ENCODE measurements around the gene SEC14L6.

Gene SEC14L6

DNA sequence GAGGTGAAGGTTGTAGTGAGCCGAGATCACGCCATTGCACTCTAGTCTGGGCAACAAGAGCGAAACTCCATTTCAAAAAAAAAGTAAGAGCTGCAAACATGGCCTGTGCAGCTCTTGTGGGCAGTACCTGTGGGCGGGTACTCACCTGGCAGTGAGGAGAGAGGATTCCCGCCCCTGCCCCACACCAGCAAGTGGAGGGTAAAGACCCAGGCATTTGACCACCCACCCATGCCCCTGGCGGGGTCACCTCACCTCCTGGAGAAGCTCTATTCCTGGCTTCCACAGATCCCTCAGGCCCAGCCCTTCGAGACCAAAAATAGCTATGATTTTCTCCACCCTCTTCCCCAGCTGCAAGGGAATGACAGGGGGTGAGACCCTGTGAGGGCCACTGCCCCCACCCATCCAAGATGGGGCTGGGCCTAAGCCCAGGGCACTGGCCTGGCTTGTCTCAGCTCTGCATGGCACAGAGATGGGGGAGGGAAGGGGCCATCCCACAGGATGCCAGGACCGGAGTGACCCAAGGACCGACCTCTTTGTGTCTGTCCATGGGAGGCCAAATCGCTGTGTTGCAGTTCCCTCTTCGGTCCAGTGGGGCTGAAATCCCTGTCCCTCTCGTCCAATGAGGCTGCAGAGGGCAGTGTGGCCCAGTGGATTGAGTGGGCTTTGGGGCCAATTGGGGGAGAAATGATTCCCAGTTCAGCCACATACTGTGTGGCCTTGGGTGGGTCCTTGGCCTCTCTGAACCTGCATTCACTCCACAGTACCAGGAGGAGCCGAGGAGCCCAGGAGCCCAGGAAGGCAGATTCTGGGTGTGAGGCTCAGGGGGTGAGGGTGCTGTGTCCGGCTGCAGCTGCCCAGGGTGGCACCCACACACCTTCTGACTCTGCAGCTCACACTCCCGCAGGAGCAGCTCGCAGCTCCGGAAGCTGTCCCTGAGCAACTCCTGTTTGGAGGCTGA is 14.6 kb downstream of the SEC14L6 start:
- no peak for DNase-seq

DNA sequence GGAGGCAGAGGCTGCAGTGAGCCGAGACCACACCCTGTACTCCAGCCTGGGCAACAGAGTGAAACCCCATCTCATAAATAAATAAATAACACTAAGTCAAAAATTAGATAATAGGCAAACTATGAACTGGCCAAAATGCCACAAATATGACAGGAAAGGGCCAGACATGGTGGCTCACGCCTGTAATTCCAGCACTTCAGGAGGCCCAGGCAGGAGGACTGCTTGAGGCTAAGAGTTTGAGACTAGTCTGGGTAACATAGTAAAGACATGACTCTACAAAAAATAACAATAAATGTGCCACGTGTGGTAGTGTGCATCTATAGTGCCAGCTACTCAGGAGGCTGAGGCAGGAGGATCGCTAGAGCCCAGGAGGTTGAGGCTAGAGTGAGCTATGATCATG is 19.9 kb downstream of the SEC14L6 start:
- no peak for DNase-seq

DNA sequence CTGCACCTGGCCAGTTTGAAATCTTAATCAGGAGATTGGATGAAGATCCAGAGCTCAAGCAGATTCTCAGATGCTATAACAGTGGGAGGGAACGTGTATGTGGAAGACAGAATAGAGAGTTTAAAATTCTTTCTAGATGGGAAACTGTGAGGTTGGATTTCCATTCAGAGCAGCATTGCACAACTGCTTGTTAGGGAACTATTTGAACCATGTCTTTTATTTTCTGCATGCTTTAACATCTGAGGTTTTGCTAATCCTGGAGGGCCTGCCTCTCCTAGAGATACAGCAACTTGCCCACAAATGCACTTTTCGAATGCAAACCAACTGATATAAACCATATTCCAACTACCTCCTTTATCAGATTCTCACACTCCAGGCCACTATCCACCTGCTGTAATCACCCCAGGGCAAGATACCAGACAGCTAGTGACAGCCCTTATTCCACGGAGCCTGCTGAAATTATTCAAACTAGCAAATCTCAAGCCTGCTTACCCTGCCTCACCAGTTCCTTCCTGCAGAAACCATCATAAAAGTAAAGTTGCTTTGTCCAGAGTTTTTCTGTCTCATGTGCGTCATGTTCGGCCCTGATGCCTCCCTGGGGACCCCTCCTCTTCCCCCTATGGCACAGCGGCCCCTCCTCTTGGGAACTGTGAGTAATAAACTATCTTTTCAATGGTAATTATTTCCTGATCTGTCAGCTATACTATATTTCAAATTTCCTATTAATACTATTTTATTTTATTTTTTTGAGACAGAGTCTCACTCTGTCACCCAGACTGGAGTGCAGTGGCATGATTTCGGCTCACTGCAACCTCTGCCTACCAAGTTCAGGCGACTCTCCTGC is 22.7 kb downstream of the SEC14L6 start:
- no peak for DNase-seq

DNA sequence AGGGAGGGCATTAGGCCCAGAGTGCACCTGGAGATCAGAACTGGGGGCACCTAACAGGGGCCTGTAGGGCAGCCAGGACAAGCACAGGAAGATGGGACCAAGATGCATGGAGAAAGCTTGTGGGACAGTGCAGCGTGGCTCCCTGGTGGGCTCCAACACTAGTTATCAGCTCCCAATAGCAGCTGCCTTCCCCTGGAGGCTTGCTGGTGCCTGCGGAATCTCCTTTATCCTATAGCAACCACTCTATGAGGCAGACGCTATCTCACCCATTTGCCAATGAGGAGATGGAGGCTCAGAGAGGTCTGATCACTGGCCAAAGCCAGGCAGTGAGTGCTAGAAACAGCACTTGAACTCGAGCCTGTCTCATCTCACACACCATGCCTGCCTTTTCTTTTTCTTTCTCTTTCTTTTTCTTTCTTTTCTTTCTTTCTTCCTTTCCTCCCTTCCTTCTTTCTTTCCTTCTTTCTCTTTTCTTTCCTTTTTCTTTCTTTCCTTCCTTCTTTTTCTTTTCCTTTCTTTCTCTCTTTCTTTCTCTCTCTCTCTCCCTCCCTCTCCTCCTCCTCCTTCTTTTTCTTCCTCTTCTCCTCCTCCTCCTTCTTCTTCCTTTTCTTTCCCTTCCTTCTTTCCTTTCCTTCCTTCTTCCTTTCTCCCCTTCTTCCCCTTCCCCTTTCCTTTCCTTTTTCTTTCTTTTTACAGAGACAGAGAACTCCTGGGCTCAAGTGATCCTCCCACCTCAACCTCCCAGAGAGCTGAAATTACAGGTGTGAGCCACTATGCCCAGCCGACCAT is 25.0 kb downstream of the SEC14L6 start:
- no peak for DNase-seq

DNA sequence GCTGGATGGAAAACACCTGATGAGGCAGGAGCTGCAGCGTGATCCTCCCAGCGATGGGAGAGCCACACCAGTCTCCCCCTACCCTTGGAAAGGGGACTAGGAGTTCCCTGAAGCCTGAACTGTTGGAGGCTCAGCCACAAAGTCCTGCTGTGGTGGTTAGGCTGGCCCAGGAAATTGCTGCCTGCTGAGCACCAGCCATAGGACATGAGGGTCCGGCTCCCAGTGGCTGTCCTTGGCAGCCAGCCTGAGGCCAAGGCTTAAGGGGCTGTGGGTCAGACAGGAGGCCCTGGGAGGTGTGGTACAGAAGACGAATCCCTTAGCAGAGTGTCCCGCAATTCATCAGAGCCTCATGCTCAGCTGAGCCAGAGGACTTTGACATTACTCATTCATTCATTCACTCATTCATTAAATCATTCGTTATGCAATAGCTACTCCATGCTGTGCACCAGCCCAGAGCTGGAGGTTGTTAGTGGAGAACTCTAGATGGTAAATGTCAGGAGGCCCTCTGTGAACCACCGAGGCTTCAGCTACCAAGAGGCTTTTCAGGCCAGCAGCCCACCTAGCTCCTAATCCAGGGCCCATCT is 26.6 kb downstream of the SEC14L6 start:
- DNase-seq: no peak

DNA sequence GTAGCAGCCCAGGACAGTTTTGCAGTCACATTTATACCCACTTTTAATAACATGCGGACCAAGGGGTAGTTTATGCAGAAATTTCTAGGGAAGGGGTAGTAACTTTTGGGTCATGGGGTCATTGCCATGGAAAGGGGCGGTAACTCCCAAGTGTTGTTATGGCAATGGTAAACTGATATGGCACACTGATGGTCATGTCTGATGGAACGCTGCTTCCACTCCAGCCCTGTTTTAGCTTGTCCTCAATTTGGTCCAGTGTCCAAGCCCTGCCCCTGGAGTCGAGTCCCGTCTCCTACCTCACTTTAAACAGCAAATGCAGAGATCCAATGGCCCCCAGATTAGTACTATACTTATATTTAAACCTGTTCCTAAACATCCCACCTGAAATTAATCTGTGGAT is 29.8 kb downstream of the SEC14L6 start:
- no peak for DNase-seq

DNA sequence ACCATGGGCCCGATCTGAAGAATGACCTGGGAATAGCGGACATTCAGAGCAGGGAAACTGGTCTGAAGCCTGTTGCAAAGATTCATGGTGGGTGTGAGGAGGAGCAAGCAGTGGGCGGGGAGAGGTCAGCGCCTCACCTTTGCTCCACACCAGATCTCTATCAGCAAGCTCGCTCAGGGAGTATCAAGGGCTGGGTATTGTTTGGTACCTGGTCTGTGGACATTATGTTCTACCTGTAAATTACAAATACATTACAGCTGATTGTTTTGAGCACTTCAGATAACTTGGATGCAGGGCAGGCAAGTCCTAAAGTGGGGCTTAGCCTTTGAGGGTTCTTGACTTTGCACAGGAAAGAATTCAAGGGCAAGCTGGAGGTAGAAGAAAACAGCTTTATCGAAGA is 30.3 kb downstream of the SEC14L6 start:
- no peak for DNase-seq

DNA sequence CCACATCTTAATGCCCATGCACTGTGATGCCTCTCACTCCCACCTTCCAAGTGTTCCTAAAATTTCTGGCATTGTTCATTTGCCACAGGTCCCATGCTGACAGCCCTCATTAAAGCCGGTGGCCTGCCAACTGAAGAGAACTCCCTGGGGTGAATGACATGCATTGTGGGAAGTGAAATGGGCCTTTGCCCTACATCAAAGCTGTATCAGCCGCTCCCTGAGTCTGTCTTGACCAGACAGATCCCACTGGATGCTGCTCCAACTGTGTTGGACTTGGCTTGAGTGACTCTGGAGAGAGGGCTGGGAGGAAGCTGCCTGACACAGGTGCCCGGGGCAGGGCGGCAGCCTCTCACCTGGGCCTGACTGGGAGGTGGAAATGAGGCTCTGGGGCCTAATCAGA is 32.3 kb downstream of the SEC14L6 start:
- no peak for DNase-seq

DNA sequence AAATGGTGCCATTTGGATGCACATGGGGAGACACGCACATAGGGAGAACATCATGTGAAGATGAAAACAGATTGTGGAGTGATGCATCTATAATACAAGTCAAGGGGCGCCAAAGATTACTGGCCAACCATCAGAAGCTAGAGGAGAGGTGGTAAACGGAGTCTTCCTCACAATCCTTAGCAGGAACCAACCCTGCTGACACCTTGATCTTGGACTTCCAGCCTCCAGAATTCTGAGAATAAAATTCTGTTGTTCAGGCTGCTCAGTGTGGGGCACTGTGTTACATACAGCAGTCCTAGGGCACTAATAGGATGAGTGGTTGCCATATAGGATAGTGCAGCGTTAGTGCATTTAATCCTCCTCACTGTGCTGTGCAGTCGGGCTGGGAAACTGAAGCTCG is 33.1 kb downstream of the SEC14L6 start:
- no peak for DNase-seq

DNA sequence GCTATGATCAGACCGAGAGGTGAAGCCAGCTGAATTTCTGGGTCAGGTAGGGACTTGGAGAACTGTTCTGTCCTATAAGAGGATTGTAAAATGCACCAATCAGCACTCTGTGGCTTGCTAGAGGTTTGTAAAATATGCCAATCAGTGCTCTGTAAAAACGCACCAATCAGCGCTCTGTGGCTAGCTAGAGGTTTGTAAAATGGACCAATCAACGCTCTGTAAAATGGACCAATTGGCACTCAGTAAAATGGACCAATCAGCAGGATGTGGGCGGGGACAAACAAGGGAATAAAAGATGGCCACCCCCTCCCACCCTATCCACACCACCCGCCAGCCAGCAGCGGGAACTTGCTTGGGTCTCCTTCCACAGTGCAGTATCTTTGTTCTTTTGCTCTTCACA is 34.6 kb downstream of the SEC14L6 start:
- no peak for DNase-seq

DNA sequence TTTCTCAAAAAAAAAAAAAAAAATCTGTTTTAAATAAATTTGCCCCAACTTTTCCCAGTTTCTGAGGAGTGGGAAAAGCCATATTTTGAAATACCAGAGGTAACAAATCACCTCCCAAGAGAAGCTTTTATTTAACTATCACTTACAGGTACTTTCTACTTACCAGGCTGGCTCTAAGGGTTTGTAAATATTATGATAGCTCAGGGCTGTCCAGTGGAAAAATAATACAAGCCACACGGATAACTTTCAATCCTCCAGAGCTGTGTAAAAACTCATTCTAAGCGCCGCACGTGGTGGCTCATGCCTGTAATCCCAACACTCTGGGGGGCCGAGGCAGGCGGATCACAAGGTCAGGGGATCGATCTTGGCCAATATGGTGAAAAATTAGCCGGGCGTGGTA is 35.4 kb downstream of the SEC14L6 start:
- DNase-seq: no peak

DNA sequence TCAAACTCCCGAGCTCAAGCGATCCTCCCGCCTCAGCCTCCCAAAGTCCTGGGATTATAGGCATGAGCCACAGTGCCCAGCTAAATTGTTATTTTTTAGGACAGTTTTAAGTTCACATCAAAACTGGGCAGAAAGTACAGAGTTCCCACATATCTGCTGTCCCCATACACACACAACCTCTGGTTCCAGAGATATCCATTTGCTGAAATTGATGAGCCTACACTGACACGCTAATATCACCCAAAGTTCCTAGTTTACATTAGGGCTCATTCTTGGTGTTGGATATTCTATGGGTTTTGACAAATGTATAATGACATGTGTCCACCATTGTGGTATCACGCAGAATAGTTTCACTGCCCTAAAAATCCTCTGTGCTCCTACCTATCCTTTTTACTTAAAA is 38.3 kb downstream of the SEC14L6 start:
- DNase-seq: no peak

DNA sequence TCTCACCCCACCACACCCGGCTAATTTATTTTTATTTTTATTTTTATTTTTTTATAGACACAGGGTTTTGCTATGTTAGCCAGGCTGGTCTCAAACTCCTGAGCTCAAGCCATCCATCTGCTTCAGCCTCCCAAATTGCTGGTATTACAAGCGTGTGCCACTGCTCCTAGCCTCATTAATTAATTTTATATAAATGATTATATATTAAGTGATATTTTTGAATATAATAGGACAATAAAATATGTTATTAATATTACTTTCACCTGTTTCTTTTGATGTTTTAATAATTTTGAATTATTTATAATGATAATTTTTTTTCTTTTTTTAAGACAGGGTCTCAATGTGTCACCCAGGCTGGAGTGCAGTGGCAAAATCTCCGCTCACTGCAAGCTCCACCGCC is 38.9 kb downstream of the SEC14L6 start:
- DNase-seq: no peak

DNA sequence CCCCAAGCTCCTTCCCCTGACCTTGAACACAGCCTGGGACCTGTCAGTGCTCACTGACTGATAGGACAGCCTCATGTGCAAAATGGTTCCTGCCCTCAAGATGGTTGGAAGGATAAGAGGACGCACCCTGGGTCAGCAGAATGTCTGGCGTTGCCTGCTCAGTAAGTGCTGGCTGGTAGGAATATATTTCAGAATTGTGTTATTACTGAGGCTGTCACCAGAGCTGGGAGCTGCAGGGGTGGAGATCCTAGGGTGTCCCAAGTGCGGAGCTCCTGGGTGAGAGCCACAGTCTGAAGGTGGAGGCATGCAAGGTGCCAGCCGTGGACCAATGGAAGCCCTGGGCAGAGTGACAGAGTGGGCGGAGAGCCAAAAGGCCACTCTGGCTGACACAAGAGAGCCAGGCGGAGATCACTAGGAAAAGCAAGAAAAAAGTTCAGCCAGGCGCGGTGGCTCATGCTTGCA is 40.0 kb downstream of the SEC14L6 start:
- DNase-seq: no peak

DNA sequence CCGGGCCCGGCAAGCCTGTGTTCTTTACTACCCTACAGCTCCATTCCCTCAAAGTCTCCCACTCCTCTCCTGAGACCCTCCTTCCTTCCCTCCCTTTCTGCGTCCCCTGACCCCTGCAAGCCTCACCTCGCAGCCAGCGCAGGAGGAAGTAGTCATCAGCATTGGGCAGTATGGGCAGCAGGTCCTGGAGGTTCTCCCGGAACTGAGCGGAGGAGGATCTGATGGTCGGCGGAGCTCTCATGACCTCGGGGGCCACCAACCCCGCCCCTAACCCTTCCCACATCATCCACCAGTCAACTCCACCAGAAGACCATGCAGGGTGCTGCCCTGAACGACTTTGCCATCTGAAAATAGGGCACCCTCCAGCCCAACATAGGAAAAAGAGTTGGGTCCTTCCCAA is 43.0 kb downstream of the SEC14L6 start:
- DNase-seq: no peak

DNA sequence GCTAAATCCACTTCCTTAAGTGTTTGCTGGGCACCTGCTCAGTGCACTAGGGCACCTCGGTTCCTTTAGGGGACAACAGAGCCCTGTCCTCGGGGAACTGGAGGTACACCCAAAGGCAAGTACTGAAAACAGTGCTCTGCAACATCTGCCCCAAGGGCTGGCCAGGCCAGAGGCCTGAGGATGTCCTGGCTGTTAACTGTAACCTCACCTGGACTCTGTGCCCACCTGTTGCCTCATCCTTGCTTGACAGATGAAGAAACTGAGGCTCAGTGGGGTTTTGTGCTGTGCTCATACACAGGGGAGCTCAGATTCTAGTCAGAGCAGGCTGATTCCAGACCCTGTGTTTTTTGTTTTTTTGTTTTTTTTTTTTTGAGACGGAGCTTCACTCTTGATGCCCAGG is 43.6 kb downstream of the SEC14L6 start:
- DNase-seq: no peak

DNA sequence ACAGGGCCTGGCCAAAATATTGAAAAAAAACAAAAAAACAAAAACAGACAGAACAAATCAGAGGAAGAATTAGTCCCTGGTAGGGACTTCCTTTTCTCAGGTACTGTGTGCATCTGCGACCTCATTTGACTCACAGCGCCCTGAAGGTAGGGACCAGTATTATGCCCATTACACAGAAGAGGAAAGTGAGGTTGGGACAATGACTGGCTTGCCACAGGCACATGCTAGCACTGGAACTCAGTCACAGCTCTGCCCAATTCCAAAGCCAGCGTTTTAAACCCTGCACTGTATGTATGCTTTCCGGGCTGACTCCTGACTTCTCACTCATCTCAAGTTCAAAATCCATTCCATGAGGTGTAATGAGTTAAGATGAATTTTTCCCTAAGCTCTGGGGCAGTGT is 44.4 kb downstream of the SEC14L6 start:
- no peak for DNase-seq

DNA sequence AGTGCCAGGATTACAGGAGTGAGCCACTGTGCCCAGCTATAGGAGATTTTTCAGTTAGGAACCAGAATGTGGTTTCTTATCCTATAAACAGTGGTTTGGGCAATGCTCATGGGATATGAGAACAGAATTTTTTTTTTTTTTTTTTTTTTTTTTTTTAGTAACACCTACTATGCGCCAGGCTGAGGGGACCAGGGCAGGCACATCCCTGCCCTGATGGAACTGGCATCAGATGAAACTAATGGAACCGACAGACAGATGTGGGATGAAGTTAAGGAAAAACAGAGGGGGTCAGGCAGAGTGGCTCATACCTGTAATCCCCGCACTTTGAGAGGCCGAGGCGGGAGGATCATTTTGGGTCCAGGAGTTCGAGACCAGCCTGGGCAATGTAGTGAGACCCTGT is 45.9 kb downstream of the SEC14L6 start:
- DNase-seq: no peak

DNA sequence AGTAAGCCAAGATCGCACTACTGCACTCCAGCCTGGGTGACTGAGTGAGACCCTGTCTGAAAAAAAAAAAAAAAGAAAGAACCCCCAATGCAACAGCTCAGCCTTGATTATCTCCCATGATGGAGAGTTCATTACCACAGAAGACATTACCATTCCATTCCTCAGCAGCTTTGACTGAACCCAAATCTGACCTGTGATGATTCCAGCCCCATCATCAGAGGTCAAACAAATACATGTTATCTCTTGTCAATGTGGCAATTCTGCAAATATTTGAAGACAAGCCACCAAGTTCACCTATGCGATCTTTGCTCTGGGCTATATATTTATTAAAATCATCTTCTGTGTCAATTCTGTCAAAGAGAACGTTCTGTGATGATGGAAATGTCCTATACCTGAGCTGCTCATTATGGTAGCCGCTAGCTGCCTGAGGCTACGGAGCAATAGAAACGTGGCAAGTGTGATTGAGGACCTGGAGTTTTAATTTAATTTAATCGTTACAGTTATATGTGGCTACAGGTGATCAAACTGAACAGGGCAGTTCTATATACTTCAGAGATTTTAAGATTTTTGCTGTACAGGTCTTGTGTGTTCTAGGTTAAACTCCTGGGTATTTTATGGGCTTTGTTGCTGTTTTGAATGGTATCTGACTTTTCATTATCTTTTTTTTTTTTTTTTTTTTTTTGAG is 48.9 kb downstream of the SEC14L6 start:
- no peak for DNase-seq

DNA sequence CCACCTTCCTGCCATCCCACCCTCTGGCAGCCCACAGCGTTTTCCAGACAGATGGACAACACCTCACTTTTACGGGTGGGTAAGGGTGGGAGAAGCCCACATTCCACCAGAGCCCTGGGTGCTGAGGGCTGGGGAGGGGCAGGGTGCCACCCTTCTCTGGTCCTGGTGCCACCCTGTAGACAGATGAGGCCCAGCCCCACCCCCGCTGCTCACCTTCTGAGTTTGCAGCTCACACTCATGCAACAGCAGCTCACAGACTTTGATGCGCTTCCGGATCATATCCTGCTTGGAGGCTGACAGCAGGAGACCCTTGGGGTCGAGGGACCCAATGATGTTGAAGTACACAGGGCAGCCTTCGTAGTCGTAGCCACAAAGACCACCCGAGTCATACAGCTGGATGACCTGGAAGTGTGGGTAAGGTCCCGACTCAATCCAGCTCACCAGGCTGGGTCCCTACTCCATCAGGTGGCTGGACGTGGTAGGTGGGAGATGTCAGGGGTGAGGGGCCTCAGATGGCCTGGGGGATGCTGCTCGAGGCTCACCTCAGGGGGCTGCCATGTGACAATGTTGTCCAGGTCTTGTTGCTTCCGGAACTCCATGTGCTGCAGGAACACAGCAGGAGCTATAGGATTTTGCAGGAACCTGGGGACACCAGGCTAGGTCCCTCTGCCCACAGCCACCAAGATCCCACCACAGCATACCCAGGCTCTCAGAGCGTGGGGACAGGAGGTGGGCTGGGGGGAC is 51.3 kb downstream of the SEC14L6 start:
- DNase-seq: no peak

DNA sequence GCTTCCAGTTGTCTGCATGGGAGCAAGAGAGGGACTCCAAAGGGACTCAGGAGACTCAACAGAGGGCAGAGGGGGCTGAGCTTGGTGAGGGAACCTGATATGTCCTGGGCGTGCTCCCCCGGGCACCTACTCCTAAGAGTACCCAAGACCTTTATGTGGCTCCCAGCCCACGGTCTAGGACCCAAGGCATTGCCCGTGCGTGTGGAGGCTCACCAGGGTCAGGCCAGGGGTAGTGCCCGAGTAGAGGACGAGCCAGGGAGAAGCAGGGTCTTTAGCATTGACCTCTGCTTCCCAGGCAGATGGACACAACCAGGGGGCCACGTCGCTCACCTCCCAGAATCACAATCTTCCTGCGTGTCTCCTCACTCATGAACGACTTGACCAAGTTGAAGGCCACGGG is 54.4 kb downstream of the SEC14L6 start:
- DNase-seq: no peak
